Aortic smooth muscle cell (primary cell): ENCODE measurements around the gene GYG2. TPM values are rescaled to one million over a fixed set of nuclear protein-coding genes. Genes with fewer than 3 reads are reported as not detected.

Source experiments
- total RNA-seq: library from RNA; depleted of rRNA; stranded (reverse); fragments of >200 nt; gene quantifications from 2 replicates; pipeline ENCODE4 v1.2.3, GENCODE V29; 2014

Gene GYG2
- 0.06 and 0.26 TPM in 2 replicates for total RNA-seq

DNA sequence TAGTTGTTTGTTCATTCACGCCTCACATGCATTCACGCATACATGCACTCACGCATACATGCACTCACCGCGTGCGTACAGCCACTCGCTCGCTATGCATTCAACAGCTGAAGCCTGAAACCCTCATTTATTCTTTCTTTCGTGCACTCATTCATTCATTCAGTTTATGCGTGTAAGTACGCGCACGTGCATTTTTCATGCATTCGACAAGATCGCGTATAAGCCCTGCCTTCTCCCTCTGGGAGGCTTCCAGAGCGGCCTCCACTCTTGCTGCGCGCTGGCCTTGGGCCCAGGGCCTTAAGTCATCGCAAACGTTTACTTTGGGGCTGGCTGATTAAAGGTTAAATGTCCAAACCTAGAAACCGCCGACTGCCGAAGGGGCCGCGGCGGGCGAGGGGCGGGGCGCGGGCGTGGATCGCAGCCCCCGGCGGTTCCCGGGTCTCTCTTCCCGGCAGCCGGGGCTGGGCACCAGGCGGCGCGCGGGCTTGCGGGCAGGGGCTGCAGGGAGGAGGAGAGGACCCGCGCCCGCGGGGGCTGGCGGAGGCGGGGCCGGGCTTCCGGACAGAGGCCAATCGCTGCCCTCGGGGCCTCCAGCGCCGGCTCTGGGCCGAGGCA, at the start of gene GYG2:
GYG2 (plus strand) TSS at position 587 of the 615 bp plus-strand sequence. CDS start 1,259 bp downstream, outside the sequence.

DNA sequence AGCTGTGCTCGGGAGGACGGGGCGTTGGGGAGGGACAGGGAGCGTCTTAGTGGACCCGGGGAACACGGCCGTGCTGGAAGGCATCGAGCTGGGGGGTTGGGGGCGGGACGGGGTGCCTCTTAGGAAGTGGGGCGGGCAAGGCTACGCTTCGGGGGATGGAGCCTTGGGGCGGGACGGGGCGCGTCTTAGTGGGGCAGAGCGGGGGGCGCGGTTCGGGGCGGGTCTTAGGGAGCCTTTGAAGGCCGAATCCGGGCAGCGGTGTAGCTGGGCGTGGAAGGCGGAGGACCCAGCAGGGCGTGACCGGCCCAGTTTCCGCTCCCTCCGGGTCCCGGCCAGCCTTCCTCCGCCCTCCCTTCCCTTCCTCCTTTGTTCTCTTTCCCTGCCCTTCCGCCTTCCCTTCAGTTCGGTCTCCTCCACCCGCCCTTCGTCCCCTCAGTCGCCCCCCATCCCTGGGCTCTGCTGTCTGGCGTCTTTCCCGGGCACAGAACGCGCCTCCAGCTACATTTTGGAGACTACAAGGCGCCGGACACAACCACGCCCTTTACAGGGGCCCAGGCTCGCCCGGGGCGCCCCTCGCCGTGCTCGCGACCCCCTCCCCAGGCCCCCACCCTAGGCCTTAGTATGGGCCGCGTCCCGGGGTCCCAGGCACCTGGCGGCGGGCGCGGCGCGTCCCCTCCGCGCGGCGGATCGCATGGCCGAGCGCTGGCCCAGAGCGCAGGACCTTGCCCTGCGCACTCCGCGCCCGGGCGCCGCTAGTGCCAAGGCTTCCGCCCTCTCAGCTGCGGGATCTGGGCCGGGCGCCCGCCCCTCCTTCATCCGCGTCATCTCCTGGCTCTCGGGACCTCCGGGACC, 100.1 kb downstream of the GYG2 start, which contains the start of gene ARSD:
ARSD (minus strand) TSS at position 757 of the 852 bp plus-strand sequence; CDS start at position 693, 64 bp downstream.

Other genes starting within 250 kb of the GYG2 start
- gene CD99, start 137.6 kb upstream of the GYG2 start, total RNA-seq = 216 and 327 TPM in 2 replicates
- 11.5 and 16.7 TPM in 2 replicates for gene XG, start 76.9 kb upstream of the GYG2 start, total RNA-seq
- gene ARSD, start 100.4 kb downstream of the GYG2 start, total RNA-seq = 17.0 and 17.8 TPM in 2 replicates
- gene ARSH, start 177.6 kb downstream of the GYG2 start, total RNA-seq = not detected in 2 replicates
- gene ARSF, start 212.5 kb downstream of the GYG2 start, total RNA-seq = not detected in 2 replicates